ENCODE results near the gene WNT9B.

- TF ChIP-seq ZFX (CRISPR knock-in tag; IDR thresholded peaks at IDR 0.05) (no peak), POLR2A (conservative IDR thresholded peaks at IDR 0.05) (no peak), EP300 (IDR thresholded peaks at IDR 0.05; ENCODE audit: low read length) (no peak), PHB (CRISPR knock-in tag; IDR thresholded peaks at IDR 0.05) (no peak), SMAD4 (CRISPR knock-in tag; conservative IDR thresholded peaks at IDR 0.05) (no peak), KDM5B (IDR thresholded peaks at IDR 0.05; ENCODE audit: insufficient replicate concordance, low read depth, low read length) (no peak), MXI1 (IDR thresholded peaks at IDR 0.05; ENCODE audit: low read depth, low read length) (no peak), CTCF (IDR thresholded peaks at IDR 0.05 in 2 of 3, conservative IDR thresholded peaks at IDR 0.05 in 1 of 3; ENCODE audit: insufficient read depth in 2 of 3, low read depth in 1 of 3, low read length in 3 of 3) (no peak), GTF2F1 (IDR thresholded peaks at IDR 0.05; ENCODE audit: low read depth, low read length) (no peak), ESRRA (IDR thresholded peaks at IDR 0.05; ENCODE audit: borderline replicate concordance, low read depth) (no peak), U2AF2 (optimal IDR thresholded peaks at IDR 0.05; ENCODE audit: low read depth, low read length) (no peak)
Measured at GRCh38 chr17:46877466-46877865, 26.1 kb downstream of the WNT9B start.

Data from K562 (cell line).